Spleen (tissue), 7 donors: Measurements from ENCODE around the gene ANKRD44.

ENCODE experiments used
- POLR2A ChIP-seq, 3 donors: fragments of 450-650 bp; IDR thresholded peaks; one replicate each; pipeline ENCODE4 v1.5.1; 2017; ENCODE audit warnings: antibody characterized with exemption in 3 of 3, mild to moderate bottlenecking in 1 of 3
- POLR2AphosphoS5 ChIP-seq, 3 donors: sonication (generic); formaldehyde crosslinking; IDR thresholded peaks; one replicate each; pipeline ENCODE4 v1.5.1; 2017; ENCODE audit warnings: antibody characterized with exemption in 3 of 3
- TF ChIP-seq, protein P1 (sequence below), 11 experiments: fragments of 200-600 bp in 7 of 11; fragments of 450-650 bp in 4 of 11; sonication (generic) in 4 of 11; IDR thresholded peaks in 8 of 11; conservative IDR thresholded peaks in 3 of 11; 1 replicate in 7 of 11; 2 replicates in 4 of 11; pipeline versions ENCODE4 v1.4.0 to v1.8.0; 2016 to 2021; ENCODE audit warnings: antibody characterized with exemption in 11 of 11, inconsistent platforms in 4 of 11, mild to moderate bottlenecking in 1 of 11
- donor health status: DM: no; HTN: no; CAD: no; lungs with moderate emphysema.
- donor health status: DM: no; HTN: no; CAD: no.
- donor health status: DM: no; HTN: no; CAD: no.

GRCh38 chr2:197215748-197216360, 94.7 kb downstream of the ANKRD44 start:
- TF ChIP-seq, protein P1, sequence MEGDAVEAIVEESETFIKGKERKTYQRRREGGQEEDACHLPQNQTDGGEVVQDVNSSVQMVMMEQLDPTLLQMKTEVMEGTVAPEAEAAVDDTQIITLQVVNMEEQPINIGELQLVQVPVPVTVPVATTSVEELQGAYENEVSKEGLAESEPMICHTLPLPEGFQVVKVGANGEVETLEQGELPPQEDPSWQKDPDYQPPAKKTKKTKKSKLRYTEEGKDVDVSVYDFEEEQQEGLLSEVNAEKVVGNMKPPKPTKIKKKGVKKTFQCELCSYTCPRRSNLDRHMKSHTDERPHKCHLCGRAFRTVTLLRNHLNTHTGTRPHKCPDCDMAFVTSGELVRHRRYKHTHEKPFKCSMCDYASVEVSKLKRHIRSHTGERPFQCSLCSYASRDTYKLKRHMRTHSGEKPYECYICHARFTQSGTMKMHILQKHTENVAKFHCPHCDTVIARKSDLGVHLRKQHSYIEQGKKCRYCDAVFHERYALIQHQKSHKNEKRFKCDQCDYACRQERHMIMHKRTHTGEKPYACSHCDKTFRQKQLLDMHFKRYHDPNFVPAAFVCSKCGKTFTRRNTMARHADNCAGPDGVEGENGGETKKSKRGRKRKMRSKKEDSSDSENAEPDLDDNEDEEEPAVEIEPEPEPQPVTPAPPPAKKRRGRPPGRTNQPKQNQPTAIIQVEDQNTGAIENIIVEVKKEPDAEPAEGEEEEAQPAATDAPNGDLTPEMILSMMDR (IDR thresholded peaks at IDR 0.05 in 8 of 11, conservative IDR thresholded peaks at IDR 0.05 in 3 of 11) = no peak
- TF ChIP-seq POLR2AphosphoS5 (IDR thresholded peaks at IDR 0.05) = no peak
- TF ChIP-seq POLR2A (IDR thresholded peaks at IDR 0.05) = no peak
